H1 (cell line): ENCODE results near the gene NCAPD2. TPM values are rescaled to one million over a fixed set of nuclear protein-coding genes. Genes with fewer than 3 reads are reported as not detected.

Source experiments
- ATF3 ChIP-seq: IDR thresholded peaks from 2 replicates; pipeline ENCODE4 v1.6.1; 2011; ENCODE audit warnings: low read depth, mild to moderate bottlenecking, low read length; ENCODE audit not compliant: insufficient read depth
- CREB1 ChIP-seq: IDR thresholded peaks from 2 replicates; pipeline ENCODE4 v1.6.1; 2012; ENCODE audit warnings: inconsistent platforms
- GTF2F1 ChIP-seq: IDR thresholded peaks from 2 replicates; pipeline ENCODE4 v1.6.1; 2012; ENCODE audit warnings: low read depth, low read length, improper control_type of control experiment, borderline replicate concordance
- MAFK ChIP-seq: IDR thresholded peaks from 2 replicates; pipeline ENCODE4 v1.6.1; 2012; ENCODE audit warnings: low read depth, mild to moderate bottlenecking, improper control_type of control experiment, low read length
- NANOG ChIP-seq: IDR thresholded peaks from 2 replicates; pipeline ENCODE4 v1.6.1; 2011; ENCODE audit warnings: low read length, low read depth, mild to moderate bottlenecking, inconsistent platforms; ENCODE audit not compliant: insufficient read depth, poor library complexity, severe bottlenecking
- SRF ChIP-seq: IDR thresholded peaks from 2 replicates; pipeline ENCODE4 v1.6.1; 2011; ENCODE audit warnings: mild to moderate bottlenecking, low read depth, low read length, moderate library complexity
- YY1 ChIP-seq: IDR thresholded peaks from 2 replicates; pipeline ENCODE4 v1.6.1; 2011; ENCODE audit warnings: low read depth, mild to moderate bottlenecking, low read length
- polyA plus RNA-seq, 7 experiments: library from polyadenylated mRNA; depleted of rRNA in 3 of 7; stranded (reverse) in 5 of 7; unstranded in 2 of 7; fragments of >200 nt in 5 of 7; fragments of 200-250 nt in 2 of 7; gene quantifications; 1 replicate in 5 of 7; 2 replicates in 1 of 7; 4 replicates in 1 of 7; pipeline versions ENCODE4 v1.2.1 to v1.2.3, GENCODE V29; 2011 to 2013; ENCODE audit warnings: missing spikeins in 2 of 7, mixed read lengths in 2 of 7
- total RNA-seq: library from RNA; stranded (reverse); fragmentation: NEBNext Ultra II Directional; extraction: Animal tissue kit (Norgen Biotek cat#: 25700); gene quantifications from 2 replicates; pipeline ENCODE4 v1.2.1, GENCODE V29; 2021

NCAPD2 gene
- total and polyA plus RNA-seq, 2 of the 8 experiments (the other 6 are each of a cell fraction or from before 2014, with no cell fraction given) = 55.8 to 132 TPM

GRCh38 chr12:6464531-6464930 is 29.4 kb upstream of the NCAPD2 start (continued):
- TF ChIP-seq ATF3 (no peak), CREB1 (no peak), YY1 (no peak), MAFK (no peak), NANOG (no peak), GTF2F1 (no peak), SRF (no peak)
- TF ChIP-seq, all 59 proteins: peak for 0
